BE2C (cell line): ENCODE results near the gene ERO1A.

Source experiments
- DNase-seq: peaks from one replicate; pipeline ENCODE4 v3.0.0-alpha.2; 2020
- H3K27me3 ChIP-seq: fragments of 250-450 bp; sonication (Bioruptor Pico); 2 replicates; pipeline ENCODE4 v1.5.1; 2020; ENCODE audit warnings: mild to moderate bottlenecking
- H3K36me3 ChIP-seq: fragments of 250-450 bp; sonication (Bioruptor Pico); 2 replicates; pipeline ENCODE4 v1.5.1; 2020; ENCODE audit warnings: mild to moderate bottlenecking
- H3K4me1 ChIP-seq: fragments of 250-450 bp; sonication (Bioruptor Pico); 2 replicates; pipeline ENCODE4 v1.5.1; 2020
- H3K4me3 ChIP-seq: 2 replicates; pipeline ENCODE4 v1.5.1; 2011; ENCODE audit warnings: low read depth, low read length
- H3K9me3 ChIP-seq: fragments of 250-450 bp; sonication (Bioruptor Pico); 2 replicates; pipeline ENCODE4 v1.5.1; 2020
- CTCF ChIP-seq: IDR thresholded peaks from 2 replicates; pipeline ENCODE4 v1.5.1; 2012; ENCODE audit warnings: mild to moderate bottlenecking, low read depth, low read length

The ERO1A gene

GRCh38 chr14:52716155-52716554 is 20.8 kb upstream of the ERO1A start:
- no peaks in the 10 kb centered on the region for H3K4me1 ChIP-seq
- peaks cover 94% of the 10 kb centered on the region for H3K36me3 ChIP-seq
- no peak overlapping the region for H3K4me3 ChIP-seq
- H3K27me3 ChIP-seq, result no peaks in the 10 kb centered on the region
- no peak for DNase-seq
- H3K9me3 ChIP-seq, result no peaks in the 10 kb centered on the region
- TF ChIP-seq CTCF, result no peak

- Histone ChIP-seq H3K4me1 (peaks cover under 1% of the 10 kb centered on the region; the same call in 1 of the 2 replicates), H3K4me3 (no peak overlapping the region), H3K9me3 (no peaks in the 10 kb centered on the region), H3K27me3 (no peaks in the 10 kb centered on the region), H3K36me3 (peaks cover 83% of the 10 kb centered on the region)
- TF ChIP-seq CTCF, result no peak
- no peak for DNase-seq
Measured at GRCh38 chr14:52711666-52712065, 16.3 kb upstream of the ERO1A start.

- peaks cover 38% of the 10 kb centered on the region for H3K36me3 ChIP-seq
- H3K4me1 ChIP-seq, result peaks cover 7% of the 10 kb centered on the region
- H3K4me3 ChIP-seq, result peak within 1 kb of the TSS; percentile 73
- TF ChIP-seq CTCF, result no peak
- H3K27me3 ChIP-seq, result no peaks in the 10 kb centered on the region
- no peaks in the 10 kb centered on the region for H3K9me3 ChIP-seq
- DNase-seq, result peak; percentile 98
Measured at GRCh38 chr14:52706724-52707706, 11.7 kb upstream of the ERO1A start, which contains the start of gene PSMC6. TSS of gene PSMC6 (plus strand) at chr14:52707200. CDS start at chr14:52707220, 20 bp downstream.

- H3K36me3 ChIP-seq, result peaks cover 30% of the 10 kb centered on the region
- peak overlapping the region; percentile 73 for H3K4me3 ChIP-seq
- no peaks in the 10 kb centered on the region for H3K9me3 ChIP-seq
- no peak for TF ChIP-seq CTCF
- H3K27me3 ChIP-seq, result no peaks in the 10 kb centered on the region
- peaks cover 7% of the 10 kb centered on the region for H3K4me1 ChIP-seq
- DNase-seq, result no peak
Measured at GRCh38 chr14:52706286-52706685, 10.9 kb upstream of the ERO1A start.

GRCh38 chr14:52703664-52704063 is 8.3 kb upstream of the ERO1A start:
- Histone ChIP-seq H3K36me3 (peaks cover 5% of the 10 kb centered on the region), H3K4me3 (no peak overlapping the region), H3K27me3 (no peaks in the 10 kb centered on the region), H3K4me1 (peaks cover 7% of the 10 kb centered on the region), H3K9me3 (no peaks in the 10 kb centered on the region)
- no peak for TF ChIP-seq CTCF
- no peak for DNase-seq

GRCh38 chr14:52703225-52703624 is 7.9 kb upstream of the ERO1A start:
- DNase-seq, result no peak
- Histone ChIP-seq H3K27me3 (no peaks in the 10 kb centered on the region), H3K4me1 (peaks cover 7% of the 10 kb centered on the region), H3K9me3 (no peaks in the 10 kb centered on the region), H3K4me3 (no peak overlapping the region), H3K36me3 (peaks cover 1% of the 10 kb centered on the region)
- TF ChIP-seq CTCF, result no peak
